Stomach (tissue), 4 donors: ENCODE data around the gene RNU5B-1.

Source experiments
- CTCF ChIP-seq, 7 experiments: fragments of 450-650 bp in 4 of 7; fragments of 200-600 bp in 3 of 7; sonication (generic) in 3 of 7; IDR thresholded peaks; one replicate each; pipeline ENCODE4 v1.5.1; 2016 to 2019; ENCODE audit warnings: antibody characterized with exemption in 7 of 7, control low read depth in 2 of 7, mild to moderate bottlenecking in 1 of 7
- EP300 ChIP-seq: sonication (generic); formaldehyde crosslinking; IDR thresholded peaks from one replicate; pipeline ENCODE4 v1.6.1; 2017; ENCODE audit warnings: antibody characterized with exemption
- POLR2A ChIP-seq, 4 donors: fragments of 450-650 bp; IDR thresholded peaks; one replicate each; pipeline ENCODE4 v1.6.1; 2016; ENCODE audit warnings: antibody characterized with exemption in 4 of 4, control low read depth in 2 of 4, mild to moderate bottlenecking in 1 of 4, moderate library complexity in 1 of 4
- POLR2AphosphoS5 ChIP-seq, 3 donors: sonication (generic); formaldehyde crosslinking; IDR thresholded peaks; one replicate each; pipeline ENCODE4 v1.6.1; 2016; ENCODE audit warnings: antibody characterized with exemption in 3 of 3

GRCh38 chr15:65329288-65329983 lies 25.0 kb downstream of the RNU5B-1 start:
- no peak for TF ChIP-seq POLR2A (IDR thresholded peaks at IDR 0.05)
- TF ChIP-seq CTCF (IDR thresholded peaks at IDR 0.05) = no peak
- TF ChIP-seq POLR2AphosphoS5 (IDR thresholded peaks at IDR 0.05) = no peak
- no peak for TF ChIP-seq EP300
